ENCODE data around the gene C19orf81.

The C19orf81 gene

GRCh38 chr19:50705422-50706019, 56.3 kb downstream of the C19orf81 start:
- Histone ChIP-seq H3K27ac (no peak overlapping the region), H3K27me3 (peaks cover 52% of the 10 kb centered on the region), H3K4me3 (ENCODE audit: low read depth in 1 of 2, low read length in 1 of 2) (no peak overlapping the region), H3K4me1 (ENCODE audit: control insufficient read depth in 1 of 2, insufficient read depth in 1 of 2, low read depth in 1 of 2, low read length in 1 of 2) (no peaks in the 10 kb centered on the region), H3K36me3 (no peaks in the 10 kb centered on the region), H3K9me3 (no peaks in the 10 kb centered on the region)
- no peak for TF ChIP-seq CTCF (IDR thresholded peaks at IDR 0.05)

- Histone ChIP-seq H3K36me3 (no peaks in the 10 kb centered on the region), H3K9me3 (no peaks in the 10 kb centered on the region), H3K27me3 (peaks cover 49% of the 10 kb centered on the region), H3K4me3 (ENCODE audit: low read depth in 1 of 2, low read length in 1 of 2) (no peak overlapping the region), H3K4me1 (ENCODE audit: control insufficient read depth in 1 of 2, insufficient read depth in 1 of 2, low read depth in 1 of 2, low read length in 1 of 2) (no peaks in the 10 kb centered on the region), H3K27ac (no peak overlapping the region)
- no peak for TF ChIP-seq CTCF (IDR thresholded peaks at IDR 0.05)
Observed at GRCh38 chr19:50706387-50706786, 57.1 kb downstream of the C19orf81 start.

DNA sequence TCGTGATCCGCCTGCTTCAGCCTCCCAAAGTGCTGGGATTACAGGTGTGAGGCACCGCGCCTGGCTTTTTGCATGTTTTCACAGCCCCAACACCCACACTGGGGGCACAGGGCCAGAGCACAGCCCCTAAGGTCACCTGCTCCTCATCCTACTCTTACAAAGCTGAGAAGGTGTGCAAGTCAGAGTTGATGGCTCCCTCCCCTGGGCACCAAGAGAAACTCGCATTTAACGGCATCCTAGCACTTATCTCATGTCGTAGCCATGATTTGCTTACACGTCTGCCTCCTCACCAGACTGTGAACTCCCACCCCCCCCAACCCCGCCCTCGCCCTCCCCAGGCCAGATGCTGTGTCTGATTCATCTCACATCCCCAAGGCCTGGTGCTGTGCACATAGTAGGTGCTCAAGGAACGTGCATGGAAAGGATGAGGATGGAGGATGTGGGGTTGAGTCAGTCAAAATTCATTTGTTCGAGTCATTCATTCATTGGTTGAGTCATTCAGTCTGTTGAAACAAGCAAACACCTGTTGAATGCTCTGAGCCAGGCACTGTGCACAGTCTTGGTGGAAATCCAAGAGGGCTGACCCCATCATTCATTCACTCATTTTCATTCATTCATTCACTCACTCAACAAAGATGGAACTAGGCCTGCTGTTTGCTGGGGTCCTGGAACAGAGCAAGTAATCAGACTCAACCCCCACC, 59.1 kb downstream of the C19orf81 start:
- H3K27me3 ChIP-seq: peaks cover 42% of the 10 kb centered on the region
- H3K4me3 ChIP-seq (ENCODE audit: low read depth in 1 of 2, low read length in 1 of 2): no peak overlapping the region
- TF ChIP-seq CTCF (IDR thresholded peaks at IDR 0.05): no peak
- H3K9me3 ChIP-seq: no peaks in the 10 kb centered on the region
- no peak overlapping the region for H3K27ac ChIP-seq
- no peaks in the 10 kb centered on the region for H3K36me3 ChIP-seq
- H3K4me1 ChIP-seq (ENCODE audit: control insufficient read depth in 1 of 2, insufficient read depth in 1 of 2, low read depth in 1 of 2, low read length in 1 of 2): no peaks in the 10 kb centered on the region
